OCI-LY1 (cell line): Measurements from ENCODE around the gene MARK4.

ENCODE experiments used
- H2AFZ ChIP-seq: fragments of 200-600 bp; sonication (generic), shearing (Covaris generic); 2 replicates; pipeline ENCODE4 v1.6.0; 2014; ENCODE audit warnings: antibody characterized with exemption, mild to moderate bottlenecking, low read length
- H3F3A ChIP-seq: fragments of 200-600 bp; sonication (generic), shearing (Covaris generic); 2 replicates; pipeline ENCODE4 v1.6.0; 2014; ENCODE audit warnings: mild to moderate bottlenecking, antibody characterized with exemption, low read length, moderate library complexity; ENCODE audit not compliant: insufficient read depth
- H3K27ac ChIP-seq: fragments of 200-600 bp; sonication (generic); 2 replicates; pipeline ENCODE4 v1.5.1; 2014; ENCODE audit warnings: low read length, mixed run types, mild to moderate bottlenecking, low read depth; ENCODE audit not compliant: poor library complexity, severe bottlenecking
- H3K27me3 ChIP-seq: fragments of 200-600 bp; sonication (generic); 2 replicates; pipeline ENCODE4 v1.6.0; 2014; ENCODE audit warnings: antibody characterized with exemption, mild to moderate bottlenecking, low read length, moderate library complexity; ENCODE audit not compliant: insufficient read depth
- H3K36me3 ChIP-seq: fragments of 200-600 bp; sonication (generic); 2 replicates; pipeline ENCODE4 v1.6.1; 2014; ENCODE audit warnings: mild to moderate bottlenecking, antibody characterized with exemption, low read length, moderate library complexity, mixed read lengths; ENCODE audit not compliant: insufficient read depth
- H3K4me1 ChIP-seq: fragments of 200-600 bp; sonication (generic); 2 replicates; pipeline ENCODE4 v1.5.1; 2014; ENCODE audit warnings: mild to moderate bottlenecking, low read length, moderate library complexity; ENCODE audit not compliant: insufficient read depth, severe bottlenecking
- H3K4me2 ChIP-seq: fragments of 200-600 bp; sonication (generic), shearing (Covaris generic); 2 replicates; pipeline ENCODE4 v1.6.1; 2014; ENCODE audit warnings: low read length
- H3K4me3 ChIP-seq: fragments of 200-600 bp; sonication (generic); 2 replicates; pipeline ENCODE4 v1.5.1; 2014; ENCODE audit warnings: low read length, low read depth, mild to moderate bottlenecking, mixed read lengths; ENCODE audit not compliant: poor library complexity, severe bottlenecking
- H3K79me2 ChIP-seq: fragments of 200-600 bp; shearing (Covaris generic); 2 replicates; pipeline ENCODE4 v1.6.1; 2016; ENCODE audit warnings: mixed run types, low read length, mixed read lengths; ENCODE audit not compliant: insufficient read depth
- H3K9ac ChIP-seq: fragments of 200-600 bp; sonication (generic), shearing (Covaris generic); 2 replicates; pipeline ENCODE4 v1.6.1; 2014; ENCODE audit warnings: mild to moderate bottlenecking, low read length, mixed read lengths
- H3K9me2 ChIP-seq: fragments of 200-600 bp; sonication (generic), shearing (Covaris generic); 2 replicates; pipeline ENCODE4 v1.6.1; 2014; ENCODE audit warnings: low read depth, mild to moderate bottlenecking, low read length, mixed read lengths
- H3K9me3 ChIP-seq: fragments of 200-600 bp; shearing (Covaris generic); 2 replicates; pipeline ENCODE4 v1.6.1; 2014; ENCODE audit warnings: low read length, mixed read lengths
- H4K20me1 ChIP-seq: fragments of 200-600 bp; sonication (generic), shearing (Covaris generic); 2 replicates; pipeline ENCODE4 v1.6.0; 2016; ENCODE audit warnings: mild to moderate bottlenecking, low read length; ENCODE audit not compliant: insufficient read depth
- CTCF ChIP-seq: fragments of 200-600 bp; sonication (generic), shearing (Covaris generic); IDR thresholded peaks from 2 replicates; pipeline ENCODE4 v1.5.1; 2017; ENCODE audit warnings: mild to moderate bottlenecking, antibody characterized with exemption, low read length, moderate library complexity, mixed read lengths
- EZH2 ChIP-seq: fragments of 200-600 bp; sonication (generic), shearing (Covaris generic); IDR thresholded peaks from 2 replicates; pipeline ENCODE4 v1.8.0; 2017; ENCODE audit warnings: borderline replicate concordance, mixed run types, mild to moderate bottlenecking, antibody characterized with exemption, low read length, moderate library complexity, mixed read lengths

The MARK4 gene

GRCh38 chr19:45321848-45322247 lies 70.8 kb downstream of the MARK4 start:
- no peak for TF ChIP-seq EZH2
- TF ChIP-seq CTCF, result no peak
- Histone ChIP-seq H3K27ac (no peak overlapping the region), H3K4me1 (peaks cover 13% of the 10 kb centered on the region), H3K27me3 (peaks cover 9% of the 10 kb centered on the region; the same call in 1 of the 2 replicates), H3K9me3 (no peaks in the 10 kb centered on the region), H3K4me3 (no peak overlapping the region), H3K4me2 (no peak overlapping the region), H3K79me2 (no peaks in the 10 kb centered on the region), H3K9ac (no peak overlapping the region), H3F3A (no peaks in the 10 kb centered on the region), H2AFZ (no peak overlapping the region), H4K20me1 (no peaks in the 10 kb centered on the region), H3K9me2 (no peaks in the 10 kb centered on the region), H3K36me3 (no peaks in the 10 kb centered on the region)

- no peak overlapping the region for H3K4me2 ChIP-seq
- H3K9me3 ChIP-seq, result no peaks in the 10 kb centered on the region
- H3K9me2 ChIP-seq, result no peaks in the 10 kb centered on the region
- H3K79me2 ChIP-seq, result no peaks in the 10 kb centered on the region
- no peaks in the 10 kb centered on the region for H3F3A ChIP-seq
- H2AFZ ChIP-seq, result no peak overlapping the region
- H3K27ac ChIP-seq, result no peak overlapping the region
- peaks cover 14% of the 10 kb centered on the region for H3K4me1 ChIP-seq
- peaks cover 10% of the 10 kb centered on the region; the same call in 1 of the 2 replicates for H3K27me3 ChIP-seq
- H4K20me1 ChIP-seq, result no peaks in the 10 kb centered on the region
- TF ChIP-seq CTCF, result no peak
- TF ChIP-seq EZH2, result no peak
- no peak overlapping the region for H3K4me3 ChIP-seq
- H3K36me3 ChIP-seq, result no peaks in the 10 kb centered on the region
- H3K9ac ChIP-seq, result no peak overlapping the region
Measured at GRCh38 chr19:45322311-45322710, 71.2 kb downstream of the MARK4 start.

- H3K36me3 ChIP-seq, result no peaks in the 10 kb centered on the region
- no peaks in the 10 kb centered on the region for H3F3A ChIP-seq
- no peaks in the 10 kb centered on the region for H4K20me1 ChIP-seq
- no peak within 1 kb of the TSS for H2AFZ ChIP-seq
- no peaks in the 10 kb centered on the region for H3K9me3 ChIP-seq
- no peaks in the 10 kb centered on the region for H3K79me2 ChIP-seq
- H3K27me3 ChIP-seq, result peaks cover 15% of the 10 kb centered on the region; the same call in 1 of the 2 replicates
- no peaks in the 10 kb centered on the region for H3K9me2 ChIP-seq
- peak within 1 kb of the TSS; percentile 26; the same call in 1 of the 2 replicates for H3K4me2 ChIP-seq
- peaks cover 14% of the 10 kb centered on the region for H3K4me1 ChIP-seq
- TF ChIP-seq CTCF, result no peak
- H3K4me3 ChIP-seq, result no peak within 1 kb of the TSS
- H3K27ac ChIP-seq, result no peak within 1 kb of the TSS
- H3K9ac ChIP-seq, result no peak within 1 kb of the TSS
Measured at GRCh38 chr19:45322744-45323281, 71.7 kb downstream of the MARK4 start, which contains the start of gene CKM. Gene CKM, minus strand, starts transcription at chr19:45322875. Its CDS starts 3,162 bp downstream, at chr19:45319713.
